Measurements from ENCODE around the gene ITPR1. TPM values are rescaled to one million over a fixed set of nuclear protein-coding genes. Genes with fewer than 3 reads are reported as not detected.

ITPR1 gene
- total RNA-seq, 2 donors from 2014 or later, result 7.0 to 18.2 TPM

DNA sequence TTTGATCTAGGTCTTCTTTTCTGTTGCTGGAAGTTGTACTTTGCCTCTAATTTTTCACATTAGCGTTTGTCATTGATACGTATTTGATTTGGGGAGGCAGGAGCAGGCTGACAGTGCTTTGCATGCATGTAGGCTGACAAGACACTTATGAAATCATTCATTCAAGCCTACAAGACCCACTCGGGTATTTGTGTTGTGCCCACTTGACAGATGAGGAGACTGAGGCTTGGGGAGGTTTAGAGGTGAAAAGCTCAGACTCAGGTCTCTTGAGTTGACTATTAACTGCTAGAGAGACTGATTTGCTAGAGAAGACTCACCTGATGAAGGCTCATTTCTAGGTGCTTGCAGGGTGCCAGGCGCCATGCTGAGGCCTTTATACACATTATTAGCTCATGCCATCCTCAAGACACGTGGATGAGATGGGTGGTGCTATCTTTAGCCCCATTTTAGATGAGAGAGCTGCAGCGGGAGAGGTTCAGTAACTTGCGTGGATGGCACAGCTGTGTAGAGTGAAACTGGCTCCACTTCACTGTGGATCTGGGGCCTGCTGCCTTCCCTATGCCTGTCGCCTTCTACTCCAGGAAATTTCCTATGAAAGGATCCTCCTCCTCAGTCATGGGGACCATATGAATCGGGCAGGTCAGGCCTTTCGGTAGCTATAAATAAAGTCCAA, 192.7 kb downstream of the ITPR1 start:
- Histone ChIP-seq H3K9me3 (no peaks in the 10 kb centered on the region), H3K4me3 (no peak overlapping the region), H3K36me3 (no peaks in the 10 kb centered on the region), H3K27me3 (no peaks in the 10 kb centered on the region), H3K9ac (ENCODE audit: low read depth in 2 of 2, low read length in 2 of 2) (no peak overlapping the region), H3K4me1 (no peaks in the 10 kb centered on the region), H3K27ac (no peak overlapping the region)
- no peak for DNase-seq
- TF ChIP-seq, protein P1, sequence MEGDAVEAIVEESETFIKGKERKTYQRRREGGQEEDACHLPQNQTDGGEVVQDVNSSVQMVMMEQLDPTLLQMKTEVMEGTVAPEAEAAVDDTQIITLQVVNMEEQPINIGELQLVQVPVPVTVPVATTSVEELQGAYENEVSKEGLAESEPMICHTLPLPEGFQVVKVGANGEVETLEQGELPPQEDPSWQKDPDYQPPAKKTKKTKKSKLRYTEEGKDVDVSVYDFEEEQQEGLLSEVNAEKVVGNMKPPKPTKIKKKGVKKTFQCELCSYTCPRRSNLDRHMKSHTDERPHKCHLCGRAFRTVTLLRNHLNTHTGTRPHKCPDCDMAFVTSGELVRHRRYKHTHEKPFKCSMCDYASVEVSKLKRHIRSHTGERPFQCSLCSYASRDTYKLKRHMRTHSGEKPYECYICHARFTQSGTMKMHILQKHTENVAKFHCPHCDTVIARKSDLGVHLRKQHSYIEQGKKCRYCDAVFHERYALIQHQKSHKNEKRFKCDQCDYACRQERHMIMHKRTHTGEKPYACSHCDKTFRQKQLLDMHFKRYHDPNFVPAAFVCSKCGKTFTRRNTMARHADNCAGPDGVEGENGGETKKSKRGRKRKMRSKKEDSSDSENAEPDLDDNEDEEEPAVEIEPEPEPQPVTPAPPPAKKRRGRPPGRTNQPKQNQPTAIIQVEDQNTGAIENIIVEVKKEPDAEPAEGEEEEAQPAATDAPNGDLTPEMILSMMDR (IDR thresholded peaks at IDR 0.05), result no peak
- intact Hi-C loops (cut with DNase I), result no loop called here

DNA sequence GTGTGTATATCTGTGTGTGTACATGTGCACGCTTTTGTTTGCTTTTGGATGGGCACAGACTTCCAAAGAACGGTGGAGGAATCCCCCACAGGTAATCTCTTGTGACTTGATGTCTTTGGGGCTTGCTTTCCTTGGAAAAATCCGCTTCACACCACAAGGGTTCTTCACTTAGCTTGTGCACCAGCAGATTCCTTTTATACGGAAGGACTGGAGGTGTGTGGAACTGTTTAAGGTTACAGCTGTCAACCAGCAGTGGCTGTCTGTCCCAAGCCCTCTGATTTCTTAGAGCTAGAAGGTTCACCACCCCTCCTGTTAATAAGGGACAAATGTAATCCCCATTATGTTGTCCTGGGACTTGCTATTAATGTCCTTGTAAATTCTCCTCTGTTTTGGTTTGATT, 193.5 kb downstream of the ITPR1 start:
- Histone ChIP-seq H3K9me3 (no peaks in the 10 kb centered on the region), H3K9ac (ENCODE audit: low read depth in 2 of 2, low read length in 2 of 2) (no peak overlapping the region), H3K4me3 (no peak overlapping the region), H3K27me3 (no peaks in the 10 kb centered on the region), H3K36me3 (no peaks in the 10 kb centered on the region), H3K4me1 (no peaks in the 10 kb centered on the region), H3K27ac (no peak overlapping the region)
- no peak for DNase-seq
- TF ChIP-seq, protein P1 (IDR thresholded peaks at IDR 0.05), result no peak
- intact Hi-C loops (cut with DNase I), result no loop called here

DNA sequence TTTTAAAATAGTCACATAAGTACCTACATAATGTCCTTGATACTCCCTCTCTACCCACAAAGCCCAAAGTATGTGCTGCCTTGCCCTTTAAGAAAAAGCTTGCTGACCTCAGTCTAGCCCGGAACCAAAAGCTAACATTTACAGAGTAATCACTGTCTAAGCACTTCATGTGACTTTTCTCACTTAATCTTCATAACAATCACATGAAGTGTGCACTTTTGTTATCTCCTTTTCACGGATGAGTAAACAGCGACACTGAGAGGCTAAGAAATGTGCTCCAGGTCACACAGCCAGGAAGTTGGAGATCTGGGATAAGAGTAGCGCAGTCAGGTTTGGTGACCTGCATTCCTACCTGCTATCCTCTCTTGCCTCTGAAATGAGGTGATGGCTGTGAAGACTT, 194.0 kb downstream of the ITPR1 start:
- Histone ChIP-seq H3K27ac (no peak overlapping the region), H3K9ac (ENCODE audit: low read depth in 2 of 2, low read length in 2 of 2) (no peak overlapping the region), H3K36me3 (no peaks in the 10 kb centered on the region), H3K27me3 (no peaks in the 10 kb centered on the region), H3K4me1 (no peaks in the 10 kb centered on the region), H3K4me3 (no peak overlapping the region), H3K9me3 (no peaks in the 10 kb centered on the region)
- intact Hi-C loops (cut with DNase I), result no loop called here
- no peak for DNase-seq
- TF ChIP-seq, protein P1 (IDR thresholded peaks at IDR 0.05), result no peak

DNA sequence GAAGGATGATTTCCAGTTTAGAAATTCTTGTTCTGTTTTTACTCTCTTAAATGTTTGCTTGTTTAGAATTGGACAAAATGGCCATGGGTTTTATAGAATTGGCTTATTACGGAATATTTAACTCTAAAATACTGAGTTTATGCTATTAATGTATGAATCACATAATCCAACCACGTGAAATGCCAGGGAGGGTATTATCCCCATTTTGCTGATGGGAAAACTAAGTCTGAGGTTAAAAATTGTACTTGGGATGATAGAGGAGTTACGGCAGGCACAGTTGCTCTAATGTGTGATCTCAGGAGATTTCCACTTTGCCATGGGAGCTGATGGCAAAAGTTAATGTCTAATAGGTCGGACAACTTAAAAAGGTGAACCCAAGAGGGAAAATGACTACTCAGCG, 194.4 kb downstream of the ITPR1 start:
- Histone ChIP-seq H3K27ac (no peak overlapping the region), H3K9ac (ENCODE audit: low read depth in 2 of 2, low read length in 2 of 2) (no peak overlapping the region), H3K4me1 (no peaks in the 10 kb centered on the region), H3K9me3 (no peaks in the 10 kb centered on the region), H3K27me3 (no peaks in the 10 kb centered on the region), H3K36me3 (no peaks in the 10 kb centered on the region), H3K4me3 (no peak overlapping the region)
- TF ChIP-seq, protein P1 (IDR thresholded peaks at IDR 0.05), result no peak
- DNase-seq, result no peak
- intact Hi-C loops (cut with DNase I), result no loop called here

DNA sequence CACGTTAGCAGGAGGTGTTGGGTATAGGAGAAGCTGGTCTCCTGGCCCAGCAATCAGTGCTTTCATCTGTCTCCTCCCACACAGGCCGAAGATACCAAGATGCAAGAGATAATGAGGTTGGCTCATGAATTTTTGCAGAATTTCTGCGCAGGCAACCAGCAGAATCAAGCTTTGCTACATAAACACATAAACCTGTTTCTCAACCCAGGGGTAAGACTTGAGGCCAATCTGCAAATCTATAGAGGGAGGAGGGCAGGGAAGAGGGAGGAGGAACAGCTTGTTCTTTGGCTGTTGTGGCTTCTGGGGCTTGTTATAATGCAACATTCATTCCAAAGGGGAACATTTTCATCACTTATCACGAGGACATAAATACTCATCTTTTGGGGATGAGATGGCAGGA, 195.3 kb downstream of the ITPR1 start:
- Histone ChIP-seq H3K9me3 (no peaks in the 10 kb centered on the region), H3K4me3 (no peak overlapping the region), H3K27me3 (no peaks in the 10 kb centered on the region), H3K36me3 (no peaks in the 10 kb centered on the region), H3K4me1 (no peaks in the 10 kb centered on the region), H3K9ac (ENCODE audit: low read depth in 2 of 2, low read length in 2 of 2) (no peak overlapping the region), H3K27ac (no peak overlapping the region)
- TF ChIP-seq, protein P1 (IDR thresholded peaks at IDR 0.05), result no peak
- DNase-seq, result no peak
- intact Hi-C loops (cut with DNase I), result no loop called here
